GM12891 (cell line): ENCODE results near the gene DHX15.

Experiments
- POLR2A ChIP-seq: IDR thresholded peaks from 2 replicates; pipeline ENCODE4 v1.6.1; 2011; ENCODE audit warnings: low read depth, low read length, control low read depth
- TAF1 ChIP-seq: IDR thresholded peaks from 2 replicates; pipeline ENCODE4 v1.6.1; 2011; ENCODE audit warnings: low read depth, low read length, control low read depth

DNA sequence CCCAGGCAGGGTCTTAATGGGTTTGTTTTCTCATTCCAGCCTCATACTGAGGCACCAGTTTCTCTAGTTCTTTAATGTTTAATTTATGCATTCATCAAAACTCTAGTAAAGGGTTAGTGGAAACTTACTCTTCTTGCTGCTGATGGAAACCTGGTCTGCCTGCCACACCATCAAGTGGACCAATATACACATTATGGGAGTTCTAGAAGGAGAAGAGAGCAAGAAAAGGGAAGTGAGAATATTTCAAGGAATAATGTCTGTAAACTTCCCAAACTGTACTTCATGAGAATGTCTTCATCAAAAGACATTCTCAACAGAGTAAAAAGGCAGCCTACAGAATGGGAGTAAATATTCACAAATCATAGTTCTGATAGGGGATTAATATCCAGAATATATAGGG lies 20.9 kb upstream of the DHX15 start:
- TF ChIP-seq POLR2A, result no peak
- no peak for TF ChIP-seq TAF1
